IPS DF 4.7 (cell line): ENCODE data around the gene FAM110D.

Source experiments
- DNase-seq: peaks from one replicate; pipeline ENCODE4 v3.0.0-alpha.2; 2013; ENCODE audit warnings: low spot score; ENCODE audit errors: extremely low read depth

The FAM110D gene

DNA sequence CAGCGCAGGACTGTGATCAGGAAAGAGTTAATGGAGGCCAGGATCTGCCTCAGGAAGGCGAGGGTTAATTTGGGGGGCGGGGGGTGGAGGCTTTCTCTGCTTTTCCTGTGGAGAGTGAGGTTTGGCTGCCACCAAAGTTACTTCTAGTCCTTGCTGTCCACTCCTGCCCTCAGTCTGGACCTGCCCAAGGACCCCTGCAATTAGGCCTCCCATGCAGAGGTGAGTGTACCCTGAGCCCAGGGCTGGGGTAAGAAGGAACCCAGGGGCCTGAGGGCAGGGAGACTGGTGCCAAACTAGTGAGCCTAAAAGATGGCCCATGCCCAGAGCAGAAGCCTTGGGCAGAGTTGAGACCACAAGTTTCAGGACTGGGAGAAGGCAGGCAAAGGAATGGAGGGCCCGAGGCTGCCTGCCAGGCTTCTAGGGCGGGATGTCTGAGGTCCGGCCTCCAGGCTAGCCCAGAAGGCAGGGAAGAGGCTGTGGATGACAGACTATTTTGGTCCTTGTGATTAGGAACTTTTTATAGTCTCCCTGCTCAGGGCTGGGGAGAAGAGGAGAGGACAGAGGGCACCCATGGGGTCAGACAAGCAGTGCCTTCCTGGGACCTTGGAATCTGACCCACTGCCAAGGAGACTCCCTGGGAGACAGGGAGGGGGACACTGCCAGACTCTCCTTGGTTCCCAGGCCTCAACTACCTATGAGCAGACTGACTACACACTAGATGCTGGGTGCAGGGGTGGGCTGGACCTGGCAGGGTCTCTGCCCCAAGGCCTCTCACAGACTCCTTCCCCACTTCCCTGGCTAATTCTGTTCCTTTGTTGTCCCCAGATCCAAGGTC is at the start of gene FAM110D:
FAM110D (plus strand) TSS at position 172 of the 835 bp plus-strand sequence. CDS start 2,213 bp downstream, outside the sequence.
- no peak for DNase-seq

DNA sequence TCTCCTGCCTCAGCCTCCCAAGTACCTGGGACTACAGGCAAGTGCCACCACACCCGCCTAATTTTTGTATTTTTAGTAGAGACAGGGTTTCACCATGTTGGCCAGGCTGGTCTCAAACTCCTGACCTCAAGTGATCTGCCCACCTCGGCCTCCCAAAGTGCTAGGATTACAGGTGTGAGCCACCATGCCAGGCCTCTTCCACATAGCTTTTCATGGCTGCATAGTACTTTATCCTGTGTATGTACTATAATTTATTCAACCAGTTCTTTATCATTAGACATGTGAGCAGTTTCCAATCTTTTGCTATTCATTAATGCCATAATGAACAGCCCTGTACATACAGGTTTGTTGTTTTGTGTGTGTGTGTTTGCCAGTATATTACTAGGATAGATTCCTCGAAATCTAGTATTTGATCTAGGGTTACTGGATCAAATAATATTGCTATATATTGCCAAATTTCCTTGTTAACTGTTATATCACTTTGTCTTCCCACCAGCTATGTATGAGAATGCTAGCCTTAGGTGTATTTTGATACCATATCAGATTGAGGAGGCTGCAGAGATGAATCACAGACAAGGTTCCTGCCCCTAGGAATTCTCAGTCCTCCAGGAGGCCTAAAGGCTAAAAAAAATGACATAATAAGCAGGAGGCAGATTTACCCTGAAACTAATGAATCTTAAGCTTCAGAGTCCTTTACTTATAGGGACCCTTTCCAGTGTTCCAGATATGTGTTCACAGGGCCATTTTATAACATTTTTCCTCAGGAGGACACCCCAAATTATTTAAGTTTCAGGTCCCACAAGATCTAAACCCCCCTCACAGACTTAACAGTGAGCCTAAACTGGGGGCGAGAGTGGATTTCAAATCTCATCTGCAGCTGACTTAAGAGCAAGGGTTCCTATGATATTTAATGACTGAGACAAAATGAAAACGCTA is 49.4 kb upstream of the FAM110D start:
- DNase-seq = no peak

- DNase-seq = no peak
Measured at GRCh38 chr1:26110731-26111529, 47.9 kb upstream of the FAM110D start.

- no peak for DNase-seq
Measured at GRCh38 chr1:26111530-26112406, 47.1 kb upstream of the FAM110D start, which contains the start of gene PDIK1L. PDIK1L (plus strand) TSS chr1:26111824; CDS start chr1:26114309, 2,485 bp downstream.

DNA sequence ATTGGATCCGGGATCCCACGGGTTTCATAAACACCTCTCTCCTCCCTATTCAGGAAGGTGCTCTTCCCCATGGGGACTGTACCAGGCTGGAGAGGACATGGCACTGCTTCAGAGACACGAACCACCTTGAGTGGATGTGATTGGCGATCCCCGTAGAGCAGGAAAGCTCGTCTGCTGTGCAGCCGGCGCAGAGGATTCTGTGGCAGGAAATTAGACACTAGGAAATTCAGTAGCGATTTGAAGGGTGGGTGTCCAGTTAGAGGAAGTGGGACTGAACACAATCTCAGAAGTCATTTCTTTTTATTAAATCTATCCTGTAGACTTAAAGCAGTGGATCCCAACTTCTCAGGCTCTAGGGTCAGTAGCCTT is 46.5 kb upstream of the FAM110D start:
- DNase-seq = no peak

DNA sequence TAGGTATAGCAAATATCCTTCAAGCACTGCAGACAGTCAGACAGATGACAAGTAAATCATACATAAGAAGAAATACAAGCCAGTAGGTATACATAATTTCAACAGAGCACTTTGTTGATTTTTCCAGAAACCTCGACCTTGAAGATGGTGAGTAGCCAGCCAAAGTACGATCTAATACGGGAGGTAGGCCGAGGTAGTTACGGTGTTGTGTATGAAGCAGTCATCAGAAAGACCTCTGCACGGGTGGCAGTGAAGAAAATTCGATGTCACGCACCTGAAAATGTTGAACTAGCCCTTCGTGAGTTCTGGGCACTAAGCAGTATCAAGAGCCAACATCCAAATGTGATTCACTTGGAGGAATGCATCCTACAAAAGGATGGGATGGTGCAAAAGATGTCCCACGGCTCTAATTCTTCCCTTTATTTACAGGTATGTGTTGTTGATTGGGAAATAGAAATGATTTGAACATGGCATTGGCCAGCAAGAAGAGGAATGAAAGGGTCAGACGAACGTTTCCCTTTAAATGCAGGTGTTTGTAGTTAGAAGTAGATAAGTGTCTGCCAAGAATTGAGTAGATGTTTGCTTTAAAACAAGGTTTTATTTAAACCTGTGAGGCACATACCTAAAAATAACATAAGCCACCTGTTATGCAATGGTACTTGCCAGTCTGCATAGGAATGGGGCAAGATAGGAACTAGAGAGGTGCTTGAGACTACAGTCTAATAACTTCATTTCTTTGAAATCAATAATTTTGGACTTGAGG is 44.5 kb upstream of the FAM110D start:
- no peak for DNase-seq

- DNase-seq = no peak
Measured at GRCh38 chr1:26119892-26120608, 38.8 kb upstream of the FAM110D start.

DNA sequence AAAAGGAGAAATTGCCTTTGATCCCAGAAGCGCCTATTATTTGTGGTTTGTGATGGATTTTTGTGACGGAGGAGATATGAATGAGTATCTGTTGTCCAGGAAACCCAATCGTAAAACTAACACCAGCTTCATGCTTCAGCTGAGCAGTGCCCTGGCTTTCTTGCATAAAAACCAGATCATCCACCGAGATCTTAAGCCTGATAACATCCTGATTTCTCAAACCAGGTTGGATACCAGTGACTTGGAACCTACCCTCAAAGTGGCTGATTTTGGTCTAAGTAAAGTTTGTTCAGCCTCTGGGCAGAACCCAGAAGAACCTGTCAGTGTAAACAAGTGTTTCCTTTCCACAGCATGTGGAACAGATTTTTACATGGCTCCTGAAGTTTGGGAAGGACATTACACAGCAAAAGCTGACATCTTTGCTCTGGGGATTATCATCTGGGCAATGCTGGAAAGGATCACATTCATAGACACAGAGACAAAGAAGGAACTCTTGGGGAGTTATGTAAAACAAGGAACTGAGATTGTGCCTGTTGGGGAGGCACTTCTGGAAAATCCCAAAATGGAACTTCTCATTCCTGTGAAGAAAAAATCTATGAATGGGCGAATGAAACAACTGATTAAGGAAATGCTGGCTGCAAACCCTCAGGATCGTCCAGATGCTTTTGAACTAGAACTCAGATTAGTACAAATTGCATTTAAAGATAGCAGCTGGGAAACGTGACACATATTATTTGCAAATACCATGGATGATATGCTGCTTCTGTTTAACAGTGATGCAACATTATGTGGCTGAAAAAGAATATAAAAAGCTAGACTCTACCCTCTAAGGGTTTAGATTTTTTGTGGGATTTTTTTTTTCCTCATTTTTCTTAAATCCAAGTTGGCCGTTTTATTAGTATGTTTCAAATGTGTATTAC is 36.8 kb upstream of the FAM110D start:
- no peak for DNase-seq

DNA sequence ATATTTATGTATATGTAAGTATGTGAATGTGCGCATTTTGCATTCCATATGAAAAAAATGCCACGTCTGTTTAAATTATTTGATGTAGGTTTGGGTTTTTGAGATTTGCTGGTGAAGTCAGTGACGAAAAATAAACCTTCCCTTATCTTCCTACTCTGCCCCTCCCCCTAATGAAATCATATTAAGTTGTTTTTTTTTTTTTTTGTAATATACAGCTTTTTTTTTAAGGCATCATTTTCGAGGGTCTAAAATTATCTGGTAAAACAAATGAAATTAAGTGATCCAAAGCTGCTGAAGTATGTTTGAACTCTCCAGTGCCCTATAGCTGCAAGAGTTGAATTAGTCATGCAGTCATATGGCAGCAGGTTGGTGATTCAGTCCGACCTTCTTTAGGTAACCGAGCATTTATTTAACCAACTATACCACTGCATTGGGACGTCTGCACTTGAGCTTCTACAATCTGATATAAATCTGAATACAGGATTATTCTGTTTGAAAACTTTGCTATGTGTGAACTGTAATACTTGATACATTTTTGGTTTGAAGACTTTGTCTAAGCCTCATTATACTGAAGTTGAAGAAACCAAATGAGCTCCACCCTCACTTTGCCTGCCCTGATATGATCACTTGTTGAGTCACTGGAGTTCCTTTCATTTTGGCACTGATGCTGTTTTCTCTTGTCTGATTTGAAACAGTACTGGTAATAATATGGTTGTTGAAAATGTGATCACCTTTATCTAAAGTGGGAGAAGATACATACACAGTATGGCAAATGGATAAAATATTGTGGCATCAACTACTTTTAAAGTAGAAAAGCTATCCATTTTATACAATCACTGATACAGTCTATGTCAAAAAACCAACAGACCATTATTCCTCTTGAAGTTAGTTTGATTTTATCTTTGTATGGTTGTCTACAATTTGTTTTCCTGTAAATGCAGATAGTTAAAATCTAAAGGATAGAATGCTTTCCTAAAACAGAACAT is 35.6 kb upstream of the FAM110D start:
- DNase-seq = no peak

GRCh38 chr1:26124418-26125331 is 34.2 kb upstream of the FAM110D start:
- no peak for DNase-seq

DNA sequence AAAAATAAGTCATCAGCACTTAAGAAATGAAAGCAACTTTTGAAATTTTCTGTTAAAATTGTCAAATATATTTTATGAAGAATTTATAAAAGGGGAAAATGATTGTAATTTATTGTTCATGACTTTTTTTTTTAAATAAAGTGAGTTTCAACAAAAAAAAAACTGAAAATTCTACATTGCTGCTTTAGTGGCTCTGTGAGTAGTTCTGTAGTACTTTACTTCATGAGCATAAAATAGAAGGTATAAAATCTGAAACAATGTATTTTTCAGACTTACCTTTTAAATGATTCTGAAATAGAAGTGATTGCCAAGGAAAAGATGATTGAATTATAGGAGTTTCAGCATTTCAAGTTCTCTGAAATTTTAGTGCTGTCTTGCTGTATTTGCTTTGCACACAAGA is 33.5 kb upstream of the FAM110D start:
- DNase-seq = no peak

- DNase-seq = no peak
Measured at GRCh38 chr1:26125946-26126320, 32.9 kb upstream of the FAM110D start.

GRCh38 chr1:26126321-26127084 is 32.4 kb upstream of the FAM110D start:
- DNase-seq = no peak

GRCh38 chr1:26127235-26128163 is 31.4 kb upstream of the FAM110D start:
- DNase-seq = no peak
